Hepatocyte (in vitro differentiated cells): Measurements from ENCODE around the gene FCER1A.

ENCODE experiments used
- EZH2 ChIP-seq: fragments of 200-600 bp; sonication (generic); IDR thresholded peaks from 2 replicates; pipeline ENCODE4 v1.6.1; 2016; ENCODE audit warnings: antibody characterized with exemption, mild to moderate bottlenecking, borderline replicate concordance
- TF ChIP-seq, protein P1 (sequence below): fragments of 200-600 bp; sonication (generic); IDR thresholded peaks from 2 replicates; pipeline ENCODE4 v1.5.1; 2016; ENCODE audit warnings: antibody characterized with exemption, mild to moderate bottlenecking; ENCODE audit not compliant: poor library complexity

DNA sequence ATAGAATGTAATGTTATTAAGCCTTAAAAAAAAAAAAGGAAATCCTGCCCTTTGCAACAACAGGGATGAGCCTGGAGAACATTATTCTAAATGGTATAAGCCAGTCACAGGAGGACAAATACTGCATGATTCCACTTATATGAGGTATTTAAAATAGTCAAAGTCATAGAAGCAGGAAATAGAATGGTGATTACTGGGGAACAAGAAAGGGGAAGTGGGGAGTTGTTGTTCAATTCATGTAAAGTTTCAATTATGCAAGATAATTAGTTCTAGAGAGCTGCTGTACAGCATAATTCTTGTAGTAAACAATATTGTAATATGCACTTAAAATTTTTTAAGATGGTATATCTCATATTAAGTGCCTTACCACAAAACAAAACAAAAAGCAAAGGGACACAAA is 13.2 kb downstream of the FCER1A start:
- TF ChIP-seq EZH2 = no peak
- TF ChIP-seq, protein P1, sequence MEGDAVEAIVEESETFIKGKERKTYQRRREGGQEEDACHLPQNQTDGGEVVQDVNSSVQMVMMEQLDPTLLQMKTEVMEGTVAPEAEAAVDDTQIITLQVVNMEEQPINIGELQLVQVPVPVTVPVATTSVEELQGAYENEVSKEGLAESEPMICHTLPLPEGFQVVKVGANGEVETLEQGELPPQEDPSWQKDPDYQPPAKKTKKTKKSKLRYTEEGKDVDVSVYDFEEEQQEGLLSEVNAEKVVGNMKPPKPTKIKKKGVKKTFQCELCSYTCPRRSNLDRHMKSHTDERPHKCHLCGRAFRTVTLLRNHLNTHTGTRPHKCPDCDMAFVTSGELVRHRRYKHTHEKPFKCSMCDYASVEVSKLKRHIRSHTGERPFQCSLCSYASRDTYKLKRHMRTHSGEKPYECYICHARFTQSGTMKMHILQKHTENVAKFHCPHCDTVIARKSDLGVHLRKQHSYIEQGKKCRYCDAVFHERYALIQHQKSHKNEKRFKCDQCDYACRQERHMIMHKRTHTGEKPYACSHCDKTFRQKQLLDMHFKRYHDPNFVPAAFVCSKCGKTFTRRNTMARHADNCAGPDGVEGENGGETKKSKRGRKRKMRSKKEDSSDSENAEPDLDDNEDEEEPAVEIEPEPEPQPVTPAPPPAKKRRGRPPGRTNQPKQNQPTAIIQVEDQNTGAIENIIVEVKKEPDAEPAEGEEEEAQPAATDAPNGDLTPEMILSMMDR = no peak
